IPS DF 6.9 (cell line): ENCODE results near the gene FAM98B.

Source experiments
- DNase-seq: peaks from one replicate; pipeline ENCODE4 v3.0.0-alpha.2; 2013; ENCODE audit warnings: low read depth, low spot score
- H3K27ac ChIP-seq: one replicate; pipeline ENCODE4 v1.5.1; 2013; ENCODE audit warnings: low read length, control low read depth
- H3K27me3 ChIP-seq: 2 replicates; pipeline ENCODE4 v1.6.1; 2013; ENCODE audit warnings: mild to moderate bottlenecking, low read length; ENCODE audit not compliant: control insufficient read depth, insufficient read depth
- H3K36me3 ChIP-seq: 2 replicates; pipeline ENCODE4 v1.6.1; 2013; ENCODE audit warnings: low read length; ENCODE audit not compliant: control insufficient read depth, insufficient read depth
- H3K4me1 ChIP-seq: 2 replicates; pipeline ENCODE4 v1.6.1; 2013; ENCODE audit warnings: low read length; ENCODE audit not compliant: control insufficient read depth, insufficient read depth
- H3K4me3 ChIP-seq: 2 replicates; pipeline ENCODE4 v1.5.1; 2013; ENCODE audit warnings: mild to moderate bottlenecking, low read length
- H3K9me3 ChIP-seq: 2 replicates; pipeline ENCODE4 v1.6.1; 2013; ENCODE audit warnings: low read length, inconsistent platforms; ENCODE audit not compliant: control insufficient read depth, insufficient read depth
- WGBS: extraction: QIAGEN DNeasy Blood & Tissue Kit; methylation state at CpG from one replicate; pipeline ENCODE4 v1.1.7; 2013; ENCODE audit warnings: mixed read lengths, missing lambda C conversion rate; ENCODE audit not compliant: insufficient read length, insufficient coverage; 5-methylcytosine and 5-hydroxymethylcytosine counted together

FAM98B gene

GRCh38 chr15:38504680-38505467 is 50.9 kb downstream of the FAM98B start:
- no peaks in the 10 kb centered on the region for H3K9me3 ChIP-seq
- WGBS: no CpG with 5 or more reads among the region's 4 CpGs
- H3K36me3 ChIP-seq: no peaks in the 10 kb centered on the region
- no peak for DNase-seq
- H3K27me3 ChIP-seq: no peaks in the 10 kb centered on the region
- H3K27ac ChIP-seq: no peak overlapping the region
- no peak overlapping the region for H3K4me3 ChIP-seq
- H3K4me1 ChIP-seq: no peaks in the 10 kb centered on the region

GRCh38 chr15:38506997-38507396 is 53.1 kb downstream of the FAM98B start:
- no CpG with 5 or more reads among the region's 4 CpGs for WGBS
- Histone ChIP-seq H3K4me1 (no peaks in the 10 kb centered on the region), H3K4me3 (no peak overlapping the region), H3K27me3 (no peaks in the 10 kb centered on the region), H3K36me3 (no peaks in the 10 kb centered on the region), H3K27ac (no peak overlapping the region), H3K9me3 (no peaks in the 10 kb centered on the region)
- no peak for DNase-seq

GRCh38 chr15:38507570-38507969 is 53.6 kb downstream of the FAM98B start:
- WGBS: no CpG with 5 or more reads among the region's 7 CpGs
- no peaks in the 10 kb centered on the region for H3K27me3 ChIP-seq
- H3K4me3 ChIP-seq: no peak overlapping the region
- H3K36me3 ChIP-seq: no peaks in the 10 kb centered on the region
- H3K4me1 ChIP-seq: no peaks in the 10 kb centered on the region
- H3K27ac ChIP-seq: no peak overlapping the region
- no peak for DNase-seq
- H3K9me3 ChIP-seq: no peaks in the 10 kb centered on the region

- Histone ChIP-seq H3K36me3 (no peaks in the 10 kb centered on the region), H3K4me3 (no peak overlapping the region), H3K9me3 (no peaks in the 10 kb centered on the region), H3K27me3 (no peaks in the 10 kb centered on the region), H3K27ac (no peak overlapping the region), H3K4me1 (no peaks in the 10 kb centered on the region)
- no CpG with 5 or more reads among the region's 3 CpGs for WGBS
- no peak for DNase-seq
Observed at GRCh38 chr15:38508647-38509046, 54.7 kb downstream of the FAM98B start.

GRCh38 chr15:38509152-38509551 is 55.2 kb downstream of the FAM98B start:
- no CpG with 5 or more reads among the region's 4 CpGs for WGBS

GRCh38 chr15:38512901-38513300 is 59.0 kb downstream of the FAM98B start:
- no peaks in the 10 kb centered on the region for H3K9me3 ChIP-seq
- peaks cover 7% of the 10 kb centered on the region for H3K4me1 ChIP-seq
- H3K36me3 ChIP-seq: no peaks in the 10 kb centered on the region
- H3K27me3 ChIP-seq: no peaks in the 10 kb centered on the region
- no peak overlapping the region for H3K27ac ChIP-seq
- no peak overlapping the region for H3K4me3 ChIP-seq
- no peak for DNase-seq
- WGBS: no CpG with 5 or more reads among the region's 1 CpG

More at GRCh38 chr15:38509152-38509551, 55.2 kb downstream of the FAM98B start:
- H3K27me3 ChIP-seq: no peaks in the 10 kb centered on the region
- H3K4me1 ChIP-seq: no peaks in the 10 kb centered on the region
- H3K9me3 ChIP-seq: no peaks in the 10 kb centered on the region
- H3K27ac ChIP-seq: no peak overlapping the region
- H3K36me3 ChIP-seq: no peaks in the 10 kb centered on the region
- no peak overlapping the region for H3K4me3 ChIP-seq
- DNase-seq: no peak

GRCh38 chr15:38514601-38515000 is 60.7 kb downstream of the FAM98B start:
- no peaks in the 10 kb centered on the region for H3K9me3 ChIP-seq
- H3K4me1 ChIP-seq: peaks cover 7% of the 10 kb centered on the region
- no CpG with 5 or more reads among the region's 2 CpGs for WGBS
- H3K4me3 ChIP-seq: no peak overlapping the region
- DNase-seq: no peak
- H3K27ac ChIP-seq: no peak overlapping the region
- H3K36me3 ChIP-seq: no peaks in the 10 kb centered on the region
- no peaks in the 10 kb centered on the region for H3K27me3 ChIP-seq

GRCh38 chr15:38516626-38517025 is 62.7 kb downstream of the FAM98B start:
- no peaks in the 10 kb centered on the region for H3K36me3 ChIP-seq
- H3K27ac ChIP-seq: no peak overlapping the region
- DNase-seq: no peak
- H3K9me3 ChIP-seq: no peaks in the 10 kb centered on the region
- WGBS: no CpG with 5 or more reads among the region's 5 CpGs
- H3K4me3 ChIP-seq: no peak overlapping the region
- no peaks in the 10 kb centered on the region for H3K27me3 ChIP-seq
- H3K4me1 ChIP-seq: peaks cover 7% of the 10 kb centered on the region

GRCh38 chr15:38517312-38517975 is 63.5 kb downstream of the FAM98B start:
- Histone ChIP-seq H3K27me3 (no peaks in the 10 kb centered on the region), H3K36me3 (no peaks in the 10 kb centered on the region), H3K9me3 (no peaks in the 10 kb centered on the region), H3K27ac (no peak overlapping the region), H3K4me1 (peaks cover 7% of the 10 kb centered on the region), H3K4me3 (no peak overlapping the region)
- no CpG with 5 or more reads among the region's 2 CpGs for WGBS
- no peak for DNase-seq

GRCh38 chr15:38518084-38518483 is 64.2 kb downstream of the FAM98B start:
- no peak overlapping the region for H3K4me3 ChIP-seq
- H3K27ac ChIP-seq: no peak overlapping the region
- H3K36me3 ChIP-seq: no peaks in the 10 kb centered on the region
- peaks cover 7% of the 10 kb centered on the region for H3K4me1 ChIP-seq
- DNase-seq: no peak
- H3K9me3 ChIP-seq: no peaks in the 10 kb centered on the region
- WGBS: no CpG with 5 or more reads among the region's 4 CpGs
- no peaks in the 10 kb centered on the region for H3K27me3 ChIP-seq
